NCI-H82 treated with DMSO at 0.1 percent for 48 hours (cell line): Measurements from ENCODE around the gene CCDC3.

Experiments
- DNase-seq: peaks from one replicate; lab custom pipeline; 2025; ENCODE audit not compliant: unreplicated experiment; lab: John Stamatoyannopoulos, UW

The CCDC3 gene

DNA sequence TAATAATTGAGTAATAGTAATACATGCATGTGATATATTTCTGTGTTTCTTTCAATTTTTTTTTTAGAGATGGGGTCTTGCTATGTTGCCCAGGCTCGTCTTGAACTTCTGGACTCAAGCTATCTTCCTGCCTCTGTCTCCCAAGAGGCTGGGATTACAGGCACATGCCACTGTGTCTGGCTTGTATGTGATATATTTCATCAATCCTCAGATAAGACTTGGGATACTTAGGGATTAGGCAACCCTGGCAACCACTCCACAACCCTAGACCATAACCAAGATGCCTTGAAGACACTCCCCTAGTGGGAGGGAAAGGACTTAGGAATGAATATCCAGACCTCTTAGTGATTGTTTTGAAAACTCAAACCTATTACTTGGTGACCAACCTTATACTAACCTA lies 154.8 kb downstream of the CCDC3 start:
- no peak for DNase-seq
